Stimulated activated CD8-positive, alpha-beta memory T cell treated with anti-CD3 and anti-CD28 coated beads, Interleukin-2, amount 100 ng/mL, for 1 hour (primary cell): ENCODE data around the gene RPS6KA4.

Source experiments
- DNase-seq, 2 donors: peaks; one replicate each; pipeline ENCODE4 v3.0.0-alpha.2; 2020; ENCODE audit warnings: low read depth in 2 of 2

The RPS6KA4 gene

GRCh38 chr11:64327375-64327774 is 31.6 kb upstream of the RPS6KA4 start:
- no peak for DNase-seq

GRCh38 chr11:64327993-64328392 is 31.0 kb upstream of the RPS6KA4 start:
- DNase-seq: no peak

- no peak for DNase-seq
Measured at GRCh38 chr11:64330888-64331287, 28.1 kb upstream of the RPS6KA4 start.

- DNase-seq: peak; percentile 45 to 55
Measured at GRCh38 chr11:64331569-64332371, 27.2 kb upstream of the RPS6KA4 start.

GRCh38 chr11:64333556-64333955 is 25.4 kb upstream of the RPS6KA4 start:
- no peak for DNase-seq

GRCh38 chr11:64334764-64335735 is 23.9 kb upstream of the RPS6KA4 start:
- no peak for DNase-seq

GRCh38 chr11:64337538-64338249 is 21.3 kb upstream of the RPS6KA4 start:
- DNase-seq: no peak

- DNase-seq: no peak
Measured at GRCh38 chr11:64338716-64339115, 20.2 kb upstream of the RPS6KA4 start.

GRCh38 chr11:64339286-64339685 is 19.7 kb upstream of the RPS6KA4 start:
- DNase-seq: no peak

GRCh38 chr11:64339754-64340408 is 19.1 kb upstream of the RPS6KA4 start, which contains the start of gene CCDC88B:
Gene CCDC88B (plus strand): TSS chr11:64340204. CDS start chr11:64340267, 63 bp downstream.
- peak; percentile 71 to 76 for DNase-seq

- peak; percentile 64 to 69 for DNase-seq
Measured at GRCh38 chr11:64340671-64341335, 18.2 kb upstream of the RPS6KA4 start.

- DNase-seq: no peak
Measured at GRCh38 chr11:64341429-64341828, 17.5 kb upstream of the RPS6KA4 start.

GRCh38 chr11:64341851-64342791 is 16.8 kb upstream of the RPS6KA4 start:
- DNase-seq: peak; percentile 76 to 78

- DNase-seq: no peak
Measured at GRCh38 chr11:64342869-64343745, 15.9 kb upstream of the RPS6KA4 start.

- DNase-seq: no peak
Measured at GRCh38 chr11:64343767-64344559, 15.0 kb upstream of the RPS6KA4 start.

- no peak for DNase-seq
Measured at GRCh38 chr11:64344787-64345186, 14.2 kb upstream of the RPS6KA4 start.

- DNase-seq: no peak
Measured at GRCh38 chr11:64347193-64347867, 11.6 kb upstream of the RPS6KA4 start.
